NCI-H2029 (cell line): ENCODE data around the gene ZSCAN25.
"Not testable (repeated sequence)": the region's sequence is repeated elsewhere in the genome, so short reads cannot be mapped to it uniquely, and the experiment has no call there.

Experiments used
- DNase-seq: peaks from one replicate; lab custom pipeline; 2025; lab: John Stamatoyannopoulos, UW

ZSCAN25 gene

DNA sequence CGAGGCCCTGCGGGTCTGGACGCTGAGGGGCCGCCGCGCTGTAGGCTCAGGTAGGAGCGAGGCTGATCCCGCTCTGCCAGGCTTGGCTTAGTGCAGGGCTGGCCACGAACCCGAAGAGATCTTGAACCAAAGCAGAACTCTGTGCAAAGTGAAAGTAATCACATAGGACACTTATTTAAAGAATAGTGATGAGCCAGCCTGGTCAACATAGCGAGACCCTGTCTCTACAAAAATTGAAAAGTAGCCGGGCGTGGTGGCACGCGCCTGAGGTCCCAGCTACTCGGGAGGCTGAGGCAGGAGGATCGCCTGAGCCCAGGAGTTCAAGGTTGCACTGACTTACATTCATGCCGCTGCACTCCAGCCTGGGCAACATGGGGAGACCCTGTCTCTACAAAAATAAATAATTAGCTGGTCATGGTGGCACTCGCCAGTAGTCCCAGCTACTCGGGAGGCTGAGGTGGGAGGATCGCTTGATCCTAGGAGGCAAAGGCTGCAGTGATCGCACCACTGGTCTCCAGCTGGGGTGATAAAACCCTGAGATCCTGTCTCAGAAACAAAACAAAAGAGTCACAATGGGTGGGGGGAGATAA is 541 bp downstream of the ZSCAN25 start:
- DNase-seq = no peak

DNA sequence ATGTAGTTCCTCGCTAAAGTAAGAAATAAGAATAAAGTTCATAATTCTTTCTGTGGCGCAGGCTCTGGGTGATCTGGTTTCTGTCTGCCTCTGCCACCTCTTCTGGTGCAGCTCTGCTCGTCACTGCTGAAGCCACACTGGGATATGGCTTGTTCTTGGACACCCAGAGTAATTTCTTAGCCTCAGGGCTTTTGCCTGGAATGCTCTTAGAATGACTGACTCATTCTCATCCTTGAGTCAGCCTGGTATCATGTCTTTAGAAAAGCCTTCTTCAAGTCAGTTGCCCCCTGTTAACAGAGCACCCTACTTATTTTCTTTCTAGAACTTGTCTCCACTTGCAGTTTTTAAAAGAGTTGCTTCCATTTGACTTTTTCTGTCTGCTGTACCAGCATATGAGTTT is 2.0 kb downstream of the ZSCAN25 start:
- DNase-seq = no peak

GRCh38 chr7:99619571-99620130 is 2.9 kb downstream of the ZSCAN25 start:
- DNase-seq = no peak

- DNase-seq = no peak
Observed at GRCh38 chr7:99621271-99621670, 4.5 kb downstream of the ZSCAN25 start.

DNA sequence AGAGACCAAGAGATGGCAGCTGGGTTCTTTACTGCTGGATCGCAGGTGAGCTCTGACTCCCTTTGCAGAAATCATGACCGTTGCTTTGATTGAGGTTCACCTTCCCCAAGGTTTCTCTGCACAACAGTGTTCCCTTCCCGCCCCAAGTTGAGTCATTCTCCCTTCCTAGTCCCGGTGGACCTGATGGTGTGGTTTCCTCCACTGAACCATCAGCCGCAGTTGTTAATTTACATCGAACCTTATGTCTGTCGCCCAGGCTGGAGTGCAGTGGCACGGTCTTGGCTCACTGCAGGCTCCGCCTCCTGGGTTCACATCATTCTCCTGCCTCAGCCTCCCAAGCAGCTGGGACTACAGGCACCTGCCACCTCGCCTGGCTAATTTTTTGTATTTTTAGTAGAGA is 5.8 kb downstream of the ZSCAN25 start:
- no peak for DNase-seq

DNA sequence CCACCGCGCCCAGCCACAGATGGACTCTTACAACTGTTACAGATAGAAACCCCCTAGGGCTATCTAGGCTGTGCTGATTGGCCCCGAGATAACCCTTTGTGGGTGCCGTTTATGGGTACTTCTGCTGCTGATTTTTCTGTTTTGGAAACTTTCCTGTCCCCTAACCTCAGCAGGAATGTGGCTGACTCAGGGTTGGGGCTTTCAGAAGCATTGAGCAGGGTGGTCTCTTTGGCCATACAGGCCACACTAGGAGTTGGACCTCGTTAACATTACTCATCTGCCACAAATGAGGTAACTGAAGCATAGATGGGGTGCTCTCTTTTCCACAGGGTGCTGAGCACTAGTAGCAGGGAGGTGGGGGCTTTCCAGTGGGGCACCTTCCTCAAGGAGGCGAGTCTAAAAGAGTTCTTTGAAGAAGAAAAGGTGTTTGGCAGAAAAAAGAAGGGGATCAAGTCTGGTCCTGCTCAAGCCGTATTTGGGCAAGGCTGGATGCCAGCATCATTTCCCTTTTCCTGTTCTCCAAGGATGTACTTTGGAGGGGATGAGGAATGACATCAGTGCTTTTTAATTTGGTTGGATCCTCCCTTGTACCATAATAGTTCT is 6.4 kb downstream of the ZSCAN25 start:
- no peak for DNase-seq

- no peak for DNase-seq
Observed at GRCh38 chr7:99623702-99624447, 7.1 kb downstream of the ZSCAN25 start.

- DNase-seq = no peak
Observed at GRCh38 chr7:99624484-99624883, 7.7 kb downstream of the ZSCAN25 start.

DNA sequence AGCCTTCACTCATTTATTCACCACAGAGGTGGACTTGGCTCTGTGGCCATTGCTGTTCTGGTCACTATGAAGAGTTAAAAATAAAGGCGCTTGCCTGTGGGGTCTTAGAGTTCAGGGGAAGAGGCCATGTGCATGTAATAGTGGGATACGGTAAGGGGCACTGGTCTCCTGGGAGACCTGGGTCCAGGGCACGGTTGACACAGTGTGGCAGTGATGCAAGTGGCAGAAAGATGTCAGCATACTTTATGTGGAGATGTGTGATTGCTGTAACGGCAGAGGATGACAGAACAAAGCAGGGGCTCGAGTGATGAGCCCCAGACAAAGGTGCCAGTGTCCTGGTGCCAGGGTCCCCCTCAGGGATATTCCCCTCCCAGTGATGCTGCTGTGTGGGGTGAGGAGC is 8.6 kb downstream of the ZSCAN25 start:
- DNase-seq = no peak

- DNase-seq = no peak
Observed at GRCh38 chr7:99625961-99626360, 9.2 kb downstream of the ZSCAN25 start.

DNA sequence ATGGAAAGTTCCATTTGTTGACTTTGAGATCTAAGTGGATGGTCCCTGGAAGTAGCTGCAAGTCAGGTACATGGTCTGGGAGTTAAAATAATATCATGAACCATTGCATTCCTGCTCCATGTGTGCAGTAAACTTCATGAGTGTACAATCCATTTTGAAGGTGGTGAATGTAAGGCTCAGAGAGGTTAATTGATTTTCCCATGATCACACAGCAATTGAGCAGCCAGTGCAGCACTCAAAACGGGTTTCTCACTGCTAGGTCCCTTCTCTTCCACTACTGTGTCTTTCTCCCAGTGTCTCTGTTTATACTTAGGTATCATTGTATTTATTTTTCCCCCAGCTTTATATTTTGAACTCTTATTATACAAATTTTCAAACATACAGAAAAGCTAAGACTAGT is 9.9 kb downstream of the ZSCAN25 start:
- DNase-seq = no peak

GRCh38 chr7:99627513-99627912 is 10.8 kb downstream of the ZSCAN25 start:
- no peak for DNase-seq

GRCh38 chr7:99628471-99629465 is 12.0 kb downstream of the ZSCAN25 start:
- DNase-seq = no peak

DNA sequence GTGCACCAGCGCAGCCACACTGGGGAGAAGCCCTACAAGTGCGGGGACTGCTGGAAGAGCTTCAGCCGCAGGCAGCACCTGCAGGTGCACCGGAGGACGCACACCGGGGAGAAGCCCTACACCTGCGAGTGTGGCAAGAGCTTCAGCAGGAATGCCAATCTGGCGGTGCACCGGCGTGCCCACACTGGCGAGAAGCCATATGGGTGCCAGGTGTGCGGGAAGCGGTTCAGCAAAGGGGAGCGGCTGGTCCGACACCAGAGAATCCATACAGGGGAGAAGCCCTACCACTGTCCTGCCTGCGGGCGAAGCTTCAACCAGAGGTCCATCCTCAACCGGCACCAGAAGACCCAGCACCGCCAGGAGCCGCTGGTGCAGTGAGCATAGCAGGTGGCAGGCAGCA is 12.9 kb downstream of the ZSCAN25 start:
- no peak for DNase-seq

- DNase-seq = no peak
Observed at GRCh38 chr7:99631295-99632109, 14.8 kb downstream of the ZSCAN25 start.

GRCh38 chr7:99637414-99637813 is 20.7 kb downstream of the ZSCAN25 start:
- not testable (repeated sequence) for DNase-seq

GRCh38 chr7:99638731-99639130 is 22.0 kb downstream of the ZSCAN25 start:
- DNase-seq = no peak

GRCh38 chr7:99639267-99639666 is 22.5 kb downstream of the ZSCAN25 start:
- no peak for DNase-seq

- DNase-seq = no peak
Observed at GRCh38 chr7:99642027-99642426, 25.3 kb downstream of the ZSCAN25 start.

DNA sequence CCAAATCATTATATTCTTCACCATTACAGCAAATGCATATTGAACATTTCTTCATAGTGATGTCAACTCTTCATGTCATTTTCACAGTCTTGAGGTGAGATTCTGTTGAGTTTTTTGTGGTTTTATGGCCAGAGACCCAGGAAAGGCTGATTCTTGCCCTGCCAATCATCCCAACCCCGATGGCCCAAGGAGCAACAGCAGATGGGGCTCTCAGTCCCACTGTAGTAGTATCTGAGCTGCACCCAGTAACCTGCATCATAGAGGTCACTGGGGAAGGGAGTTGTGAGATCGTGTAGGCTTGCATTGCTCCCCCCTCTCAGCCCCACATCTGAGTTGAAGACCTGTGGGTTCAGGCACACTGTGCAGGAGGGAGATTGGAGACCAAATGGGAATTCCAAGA is 26.7 kb downstream of the ZSCAN25 start:
- no peak for DNase-seq

GRCh38 chr7:99644431-99644830 is 27.7 kb downstream of the ZSCAN25 start:
- no peak for DNase-seq
